SH-SY5Y (cell line): ENCODE data around the gene SLC6A12.

ENCODE experiments used
- GATA2 ChIP-seq: IDR thresholded peaks from 2 replicates; pipeline ENCODE4 v1.6.1; 2011; ENCODE audit warnings: mild to moderate bottlenecking, low read depth, low read length
- GATA3 ChIP-seq: IDR thresholded peaks from 2 replicates; pipeline ENCODE4 v1.6.1; 2011; ENCODE audit warnings: low read depth, mild to moderate bottlenecking, low read length, moderate library complexity

DNA sequence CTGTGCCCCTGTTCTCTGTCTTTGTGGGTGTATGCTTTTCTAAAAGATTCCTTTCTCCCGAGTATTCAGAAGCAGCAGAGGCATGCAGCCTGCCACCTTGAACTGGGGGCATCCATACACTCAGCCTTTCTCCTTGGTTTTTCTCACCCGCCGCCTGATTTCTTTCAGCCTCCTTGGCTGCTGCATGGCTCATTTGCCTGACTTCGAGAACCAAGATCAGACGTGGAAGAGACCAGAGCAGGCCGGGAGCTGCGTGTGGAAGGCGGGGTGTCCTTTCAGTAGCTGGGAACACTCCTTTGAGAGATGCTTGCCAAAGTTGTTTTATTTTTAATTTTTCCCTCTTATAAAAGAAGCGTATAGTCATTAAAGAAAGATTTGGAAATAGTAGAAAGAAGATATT lies 53.1 kb downstream of the SLC6A12 start:
- TF ChIP-seq GATA3 (no peak), GATA2 (no peak)
